H9 (cell line): ENCODE results near the gene TEX2. TPM values are rescaled to one million over a fixed set of nuclear protein-coding genes. Genes with fewer than 3 reads are reported as not detected.

ENCODE experiments used
- DNase-seq: peaks from one replicate; pipeline ENCODE4 v3.0.0-alpha.2; 2017
- H2AFZ ChIP-seq: one replicate; pipeline ENCODE4 v1.6.1; 2013; ENCODE audit warnings: mild to moderate bottlenecking, low read length, control low read depth, moderate library complexity
- H2AK5ac ChIP-seq: 2 replicates; pipeline ENCODE4 v1.6.1; 2013; ENCODE audit warnings: low read length, control low read depth, mixed read lengths; ENCODE audit not compliant: insufficient read length
- H2BK120ac ChIP-seq: one replicate; pipeline ENCODE4 v1.6.1; 2013; ENCODE audit warnings: low read depth, mild to moderate bottlenecking, low read length, control low read depth, inconsistent platforms; ENCODE audit not compliant: poor library complexity, severe bottlenecking
- H2BK12ac ChIP-seq: 2 replicates; pipeline ENCODE4 v1.6.1; 2013; ENCODE audit warnings: low read length, control low read depth, mixed read lengths, low read depth; ENCODE audit not compliant: insufficient read length
- H2BK15ac ChIP-seq: 2 replicates; pipeline ENCODE4 v1.6.1; 2013; ENCODE audit warnings: low read depth, low read length, control low read depth
- H2BK20ac ChIP-seq: one replicate; pipeline ENCODE4 v1.6.1; 2013; ENCODE audit warnings: low read depth, mild to moderate bottlenecking, low read length, control low read depth, inconsistent platforms; ENCODE audit not compliant: poor library complexity, severe bottlenecking
- H2BK5ac ChIP-seq: 2 replicates; pipeline ENCODE4 v1.6.1; 2013; ENCODE audit warnings: low read length, control low read depth, mixed read lengths; ENCODE audit not compliant: insufficient read length
- H3K14ac ChIP-seq: 2 replicates; pipeline ENCODE4 v1.6.1; 2013; ENCODE audit warnings: low read length, control low read depth; ENCODE audit not compliant: insufficient read depth
- H3K18ac ChIP-seq: 2 replicates; pipeline ENCODE4 v1.6.1; 2013; ENCODE audit warnings: low read depth, mild to moderate bottlenecking, mixed read lengths, low read length, control low read depth; ENCODE audit not compliant: insufficient read length
- H3K23ac ChIP-seq: 2 replicates; pipeline ENCODE4 v1.6.1; 2013; ENCODE audit warnings: low read length, control low read depth, mixed read lengths, low read depth; ENCODE audit not compliant: insufficient read length
- H3K23me2 ChIP-seq: 2 replicates; pipeline ENCODE4 v1.6.1; 2013; ENCODE audit warnings: low read depth, mild to moderate bottlenecking, mixed read lengths, low read length, control low read depth; ENCODE audit not compliant: insufficient read length, poor library complexity, severe bottlenecking
- H3K27ac ChIP-seq: 2 replicates; pipeline ENCODE4 v1.5.1; 2013; ENCODE audit warnings: low read length, control low read depth, mixed read lengths, low read depth; ENCODE audit not compliant: insufficient read length
- H3K27me3 ChIP-seq: 2 replicates; pipeline ENCODE4 v1.6.1; 2013; ENCODE audit warnings: low read length, control low read depth, inconsistent platforms; ENCODE audit not compliant: insufficient read depth
- H3K4ac ChIP-seq: 2 replicates; pipeline ENCODE4 v1.6.1; 2013; ENCODE audit warnings: low read depth, mild to moderate bottlenecking, control low read depth, inconsistent platforms, low read length, moderate library complexity
- H3K4me1 ChIP-seq: 2 replicates; pipeline ENCODE4 v1.6.1; 2013; ENCODE audit warnings: low read length, control low read depth, inconsistent platforms; ENCODE audit not compliant: insufficient read depth
- H3K4me2 ChIP-seq: 2 replicates; pipeline ENCODE4 v1.6.1; 2013; ENCODE audit warnings: low read length, control low read depth, mixed read lengths; ENCODE audit not compliant: insufficient read length, insufficient read depth
- H3K56ac ChIP-seq: 2 replicates; pipeline ENCODE4 v1.6.1; 2013; ENCODE audit warnings: low read depth, mild to moderate bottlenecking, mixed read lengths, low read length, control low read depth; ENCODE audit not compliant: insufficient read length
- H3K79me1 ChIP-seq: 2 replicates; pipeline ENCODE4 v1.6.1; 2013; ENCODE audit warnings: low read depth, mild to moderate bottlenecking, moderate library complexity, low read length, control low read depth, inconsistent platforms; ENCODE audit not compliant: insufficient read depth, poor library complexity, severe bottlenecking
- H3K79me2 ChIP-seq: 2 replicates; pipeline ENCODE4 v1.6.1; 2013; ENCODE audit warnings: low read length, control low read depth, inconsistent platforms; ENCODE audit not compliant: insufficient read depth
- H3K9ac ChIP-seq: 2 replicates; pipeline ENCODE4 v1.6.1; 2013; ENCODE audit warnings: low read length, control low read depth, mixed read lengths; ENCODE audit not compliant: insufficient read length; ENCODE audit errors: extremely low read depth
- H3K9me3 ChIP-seq: one replicate; pipeline ENCODE4 v1.6.1; 2013; ENCODE audit warnings: low read depth, low read length, inconsistent platforms; ENCODE audit not compliant: control insufficient read depth
- H3T11ph ChIP-seq: one replicate; pipeline ENCODE4 v1.6.1; 2013; ENCODE audit warnings: mild to moderate bottlenecking, low read length, control low read depth, inconsistent platforms
- H4K20me1 ChIP-seq: one replicate; pipeline ENCODE4 v1.6.1; 2013; ENCODE audit not compliant: control insufficient read depth, insufficient read length, insufficient read depth
- H4K5ac ChIP-seq: 2 replicates; pipeline ENCODE4 v1.6.1; 2013; ENCODE audit warnings: low read depth, mild to moderate bottlenecking, mixed read lengths, low read length, control low read depth; ENCODE audit not compliant: insufficient read length
- H4K8ac ChIP-seq: replicated peaks from 2 replicates; pipeline ENCODE4 v1.6.1; 2013; ENCODE audit warnings: low read length, control low read depth, mixed read lengths, low read depth; ENCODE audit not compliant: insufficient read length
- H4K91ac ChIP-seq: 2 replicates; pipeline ENCODE4 v1.6.1; 2013; ENCODE audit warnings: low read depth, mild to moderate bottlenecking, moderate library complexity, mixed read lengths, low read length, control low read depth; ENCODE audit not compliant: insufficient read length
- H3K27ac Mint-ChIP-seq, 3 experiments: 2 replicates in 2 of 3; 3 replicates in 1 of 3; pipeline ENCODE4 v1.8.0; 2020 to 2021; ENCODE audit warnings: mixed read lengths in 3 of 3, mild to moderate bottlenecking in 1 of 3, moderate library complexity in 1 of 3
- H3K27me3 Mint-ChIP-seq: 2 replicates; pipeline ENCODE4 v1.8.0; 2021; ENCODE audit warnings: low read depth, mild to moderate bottlenecking, moderate library complexity, mixed read lengths
- H3K36me3 Mint-ChIP-seq, 3 experiments: 2 replicates in 2 of 3; 3 replicates in 1 of 3; pipeline ENCODE4 v1.8.0; 2020 to 2021; ENCODE audit warnings: low read depth in 3 of 3, mixed read lengths in 3 of 3; ENCODE audit not compliant: insufficient read depth in 1 of 3
- H3K4me1 Mint-ChIP-seq, 2 experiments: 2 replicates each; pipeline ENCODE4 v1.8.0; 2020; ENCODE audit warnings: mixed read lengths in 2 of 2
- H3K4me3 Mint-ChIP-seq, 2 experiments: 2 replicates in 1 of 2; 3 replicates in 1 of 2; pipeline ENCODE4 v1.8.0; 2020 to 2021; ENCODE audit warnings: mild to moderate bottlenecking in 2 of 2, mixed read lengths in 2 of 2, moderate library complexity in 1 of 2
- H3K9me3 Mint-ChIP-seq, 2 experiments: 2 replicates in 1 of 2; 3 replicates in 1 of 2; pipeline ENCODE4 v1.8.0; 2020; ENCODE audit warnings: mild to moderate bottlenecking in 2 of 2, mixed read lengths in 2 of 2, moderate library complexity in 1 of 2
- CTCF ChIP-seq: fragments of 200-600 bp; sonication (generic); conservative IDR thresholded peaks from 3 replicates; pipeline ENCODE4 v1.8.0; 2021; ENCODE audit warnings: antibody characterized with exemption, mild to moderate bottlenecking
- WGBS: extraction: QIAGEN DNeasy Blood & Tissue Kit; methylation state at CpG from one replicate; pipeline ENCODE4 v1.1.7; 2013; ENCODE audit warnings: missing lambda C conversion rate, low lambda C conversion rate, mixed read lengths; ENCODE audit not compliant: insufficient read length; ENCODE audit errors: extremely low coverage; 5-methylcytosine and 5-hydroxymethylcytosine counted together
- total RNA-seq: library from RNA; stranded (reverse); gene quantifications from 2 replicates; pipeline ENCODE4 v1.2.1, GENCODE V29; 2021

The TEX2 gene
- total RNA-seq, 1 experiment from 2014 or later: 12.2 TPM

- Histone ChIP-seq H3K4ac (no peak overlapping the region), H3K79me2 (peaks cover 2% of the 10 kb centered on the region), H3K56ac (no peak overlapping the region), H4K8ac (no peak overlapping the region), H3K9me3 (no peaks in the 10 kb centered on the region), H2BK15ac (no peak overlapping the region), H2BK20ac (no peak overlapping the region), H2BK5ac (no peak overlapping the region), H4K20me1 (peaks cover 3% of the 10 kb centered on the region), H2BK120ac (no peak overlapping the region), H3K9ac (no peak overlapping the region), H3K23me2 (no peaks in the 10 kb centered on the region), H3K14ac (no peak overlapping the region), H3K23ac (no peak overlapping the region), H3K4me2 (no peak overlapping the region), H3K79me1 (no peaks in the 10 kb centered on the region), H3T11ph (no peak overlapping the region), H3K27me3 (no peaks in the 10 kb centered on the region), H3K27ac (no peak overlapping the region), H2BK12ac (no peak overlapping the region), H3K18ac (no peak overlapping the region), H3K4me1 (no peaks in the 10 kb centered on the region), H4K5ac (no peak overlapping the region), H2AFZ (no peak overlapping the region), H4K91ac (no peak overlapping the region), H2AK5ac (no peak overlapping the region)
- Mint-ChIP-seq H3K27ac (no peak overlapping the region), H3K9me3 (no peaks in the 10 kb centered on the region; a peak in 1 of 5 replicates), H3K27me3 (no peaks in the 10 kb centered on the region), H3K4me3 (no peak overlapping the region), H3K36me3 (no peaks in the 10 kb centered on the region), H3K4me1 (peaks cover 14 to 21% of the 10 kb centered on the region in 2 experiments)
- no peak for TF ChIP-seq CTCF
- DNase-seq: no peak
- WGBS: no CpG with 5 or more reads among the region's 2 CpGs
These were observed 8.3 kb downstream of the TEX2 start for GRCh38 chr17:64254755-64255154.
